GM12874 (cell line): ENCODE measurements around the gene ROCK2.

ENCODE experiments used
- TF ChIP-seq, protein P1 (sequence below): IDR thresholded peaks from 2 replicates; pipeline ENCODE4 v1.5.1; 2011; ENCODE audit warnings: low read depth, mild to moderate bottlenecking, control low read depth, low read length, moderate library complexity; ENCODE audit not compliant: insufficient read depth

The ROCK2 gene

DNA sequence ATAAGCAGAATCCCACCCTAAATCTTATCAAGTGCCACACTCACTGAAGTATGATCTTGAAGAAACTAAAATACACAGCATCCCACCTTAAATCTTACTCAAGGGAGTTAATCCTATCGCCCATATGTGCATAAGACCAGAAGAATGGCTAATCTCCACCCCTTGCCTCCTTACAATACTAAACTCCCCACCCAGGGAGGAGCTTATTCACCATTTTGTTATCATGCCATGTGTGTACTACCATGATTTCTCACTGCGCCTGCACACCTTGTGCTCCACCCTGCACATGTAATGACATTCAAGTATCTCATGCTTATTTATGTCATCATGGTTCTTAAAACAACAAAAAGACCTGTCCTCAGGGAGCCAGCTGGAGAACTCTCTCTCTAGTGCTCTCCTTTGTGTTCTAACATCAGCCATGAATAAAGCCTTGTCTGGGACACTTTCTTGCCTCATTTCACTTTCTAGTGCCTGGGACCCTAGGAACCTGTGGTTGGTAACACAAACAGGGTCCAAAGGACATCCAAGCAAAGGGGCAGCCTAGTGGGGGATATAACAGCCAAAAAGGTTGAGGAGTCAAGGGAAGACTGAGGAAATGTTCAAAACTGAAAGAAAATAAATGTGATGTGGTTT lies 101.8 kb downstream of the ROCK2 start:
- TF ChIP-seq, protein P1, sequence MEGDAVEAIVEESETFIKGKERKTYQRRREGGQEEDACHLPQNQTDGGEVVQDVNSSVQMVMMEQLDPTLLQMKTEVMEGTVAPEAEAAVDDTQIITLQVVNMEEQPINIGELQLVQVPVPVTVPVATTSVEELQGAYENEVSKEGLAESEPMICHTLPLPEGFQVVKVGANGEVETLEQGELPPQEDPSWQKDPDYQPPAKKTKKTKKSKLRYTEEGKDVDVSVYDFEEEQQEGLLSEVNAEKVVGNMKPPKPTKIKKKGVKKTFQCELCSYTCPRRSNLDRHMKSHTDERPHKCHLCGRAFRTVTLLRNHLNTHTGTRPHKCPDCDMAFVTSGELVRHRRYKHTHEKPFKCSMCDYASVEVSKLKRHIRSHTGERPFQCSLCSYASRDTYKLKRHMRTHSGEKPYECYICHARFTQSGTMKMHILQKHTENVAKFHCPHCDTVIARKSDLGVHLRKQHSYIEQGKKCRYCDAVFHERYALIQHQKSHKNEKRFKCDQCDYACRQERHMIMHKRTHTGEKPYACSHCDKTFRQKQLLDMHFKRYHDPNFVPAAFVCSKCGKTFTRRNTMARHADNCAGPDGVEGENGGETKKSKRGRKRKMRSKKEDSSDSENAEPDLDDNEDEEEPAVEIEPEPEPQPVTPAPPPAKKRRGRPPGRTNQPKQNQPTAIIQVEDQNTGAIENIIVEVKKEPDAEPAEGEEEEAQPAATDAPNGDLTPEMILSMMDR = no peak

DNA sequence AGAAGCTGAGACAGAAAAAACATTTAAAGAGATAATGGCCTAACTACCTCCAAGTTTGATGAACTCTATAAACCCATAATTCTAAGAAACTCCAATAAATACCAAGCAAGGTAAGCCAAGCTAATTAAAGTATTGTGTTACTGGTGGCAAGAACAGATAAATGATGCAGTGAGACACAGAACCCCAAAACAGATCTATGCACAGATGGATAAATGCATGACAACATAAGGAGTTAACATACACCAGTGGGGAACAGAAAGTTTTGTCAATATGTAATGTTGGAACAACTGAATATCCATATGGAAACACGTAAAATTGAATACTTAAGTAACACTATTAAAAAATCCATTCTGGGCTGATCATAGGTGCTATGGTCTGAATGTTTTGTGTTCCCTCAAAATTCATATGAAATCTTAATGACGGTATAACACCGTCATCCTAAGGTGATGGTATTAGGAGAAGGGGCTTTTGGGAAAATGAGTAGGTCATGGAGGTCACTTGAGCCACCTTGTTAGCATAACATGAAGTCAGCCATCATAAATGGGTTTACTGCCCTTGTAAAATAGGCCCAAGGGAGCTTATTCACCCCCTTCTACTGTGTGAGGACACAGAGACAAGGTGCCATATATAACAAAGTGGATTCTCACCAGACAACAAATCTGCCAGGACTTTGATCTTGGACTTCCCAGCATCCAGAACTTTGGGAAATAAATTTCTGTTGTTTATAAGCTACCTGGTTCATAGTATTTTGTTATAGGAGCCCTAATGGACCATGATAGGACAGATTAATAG lies 102.8 kb downstream of the ROCK2 start:
- TF ChIP-seq, protein P1 = no peak

DNA sequence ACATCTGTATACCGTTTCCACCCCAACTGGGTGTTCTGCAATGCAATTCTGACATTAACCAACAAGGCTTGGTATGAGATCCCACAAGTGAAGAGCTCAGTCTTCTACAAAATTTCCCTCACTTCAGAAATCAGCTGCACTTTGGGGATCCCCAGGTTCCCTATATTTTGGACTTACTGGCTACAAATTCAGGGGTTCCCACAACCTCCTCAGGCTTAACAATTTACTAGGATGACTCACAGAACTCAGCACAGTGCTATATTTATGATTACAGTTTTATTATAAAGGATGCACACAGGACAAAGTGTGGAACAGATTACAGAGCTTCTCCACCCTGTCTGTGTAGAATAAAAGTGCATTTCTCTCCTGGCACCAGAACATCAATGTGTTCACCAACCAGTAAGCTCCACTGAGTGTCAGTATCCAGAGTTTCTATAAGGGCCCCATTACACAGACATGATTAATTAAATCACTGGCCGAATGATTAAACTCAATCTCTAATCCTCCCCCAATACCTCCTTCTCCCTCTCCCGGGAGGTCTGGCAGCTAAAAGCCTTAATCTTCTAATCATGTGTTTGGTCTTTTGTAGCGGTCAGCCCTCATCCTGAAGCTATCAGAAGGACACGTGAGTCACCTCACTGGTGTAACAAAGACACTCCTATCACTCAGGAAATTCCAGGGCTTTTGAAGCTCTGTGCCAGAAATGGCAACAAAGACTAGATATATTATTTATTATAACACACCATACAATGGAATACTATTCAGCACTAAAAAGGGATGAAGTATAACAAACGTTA lies 104.6 kb downstream of the ROCK2 start:
- TF ChIP-seq, protein P1 = no peak

DNA sequence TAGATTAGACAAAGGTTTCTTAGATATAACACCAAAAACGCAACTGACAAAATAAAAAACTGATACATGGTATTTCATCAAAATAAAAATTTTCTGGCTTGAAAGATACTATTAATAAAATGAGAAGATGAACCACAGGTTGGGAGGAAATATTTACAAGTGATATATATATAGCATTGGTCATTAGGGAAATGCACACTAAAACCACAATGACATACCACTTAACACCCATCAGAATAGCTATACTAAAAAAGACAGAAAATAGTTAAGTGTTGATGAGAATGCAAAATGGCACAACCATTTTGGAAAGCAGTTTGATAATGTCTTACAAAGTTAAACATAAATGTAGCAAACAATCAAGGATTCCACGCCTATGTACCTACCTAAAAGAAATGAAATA lies 105.3 kb downstream of the ROCK2 start:
- TF ChIP-seq, protein P1 = no peak

DNA sequence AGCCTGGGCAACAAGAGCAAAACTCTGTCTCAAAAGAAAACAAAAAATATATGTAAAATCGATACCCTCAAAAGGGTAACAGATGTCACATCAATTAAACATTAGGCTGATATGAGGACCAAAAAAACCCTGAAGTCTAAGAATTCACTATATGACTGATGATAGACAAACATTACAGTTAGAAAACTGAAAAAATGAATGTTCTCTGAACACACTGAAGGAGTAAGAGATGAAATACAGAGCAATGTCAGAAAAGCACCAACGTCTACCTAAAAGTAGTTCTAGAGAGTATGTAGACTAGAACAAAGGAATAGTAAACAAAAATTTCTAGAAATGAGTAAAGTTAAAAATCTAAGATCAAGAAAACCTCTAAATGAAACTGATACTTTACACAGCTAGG lies 107.3 kb downstream of the ROCK2 start:
- TF ChIP-seq, protein P1 = no peak

DNA sequence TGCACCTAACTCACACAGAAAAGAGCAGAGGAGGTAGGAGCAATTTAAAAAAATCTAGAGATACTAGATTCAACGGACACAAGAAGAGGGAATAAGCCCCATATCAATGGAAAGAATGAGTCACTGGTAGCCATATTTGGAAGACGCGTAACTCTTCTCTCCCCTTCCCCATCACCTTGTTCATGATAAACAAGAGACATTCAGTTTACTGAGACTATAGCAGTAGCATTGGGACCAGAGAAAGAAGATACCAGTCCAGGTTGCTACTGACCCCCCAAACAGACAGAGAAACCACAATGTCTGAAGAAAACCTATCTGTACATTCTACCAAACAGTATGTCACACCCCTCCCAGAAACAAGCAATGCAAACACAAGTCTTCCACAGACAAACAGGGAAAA lies 108.1 kb downstream of the ROCK2 start:
- TF ChIP-seq, protein P1 = no peak

DNA sequence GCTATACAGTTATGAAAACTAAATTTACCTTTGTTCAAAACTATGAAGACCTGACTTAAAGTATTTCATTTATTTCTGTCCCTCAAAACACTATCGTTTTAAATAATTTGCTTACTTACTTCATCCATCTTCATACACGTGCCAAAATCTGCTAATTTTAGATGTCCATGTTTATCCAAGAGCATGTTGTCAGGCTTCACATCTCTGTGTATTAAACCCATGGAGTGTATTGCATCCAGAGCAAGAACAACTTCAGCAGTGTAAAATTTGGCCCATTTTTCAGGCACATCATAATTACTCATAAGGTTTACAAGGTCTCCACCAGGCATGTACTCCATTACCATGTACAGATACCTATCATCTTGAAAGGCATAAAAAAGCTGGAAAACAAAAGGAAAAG lies 108.9 kb downstream of the ROCK2 start:
- TF ChIP-seq, protein P1 = no peak
